K562 treated with DMSO at 1 percent for 4 hours (cell line): Measurements from ENCODE around the gene UBXN1. TPM values are rescaled to one million over a fixed set of nuclear protein-coding genes. Genes with fewer than 3 reads are reported as not detected.

Source experiments
- total RNA-seq: library from RNA; unstranded; fragments of 300-600 nt; gene quantifications from 2 replicates; pipeline ENCODE4 v1.2.3, GENCODE V29; 2022; ENCODE audit not compliant: insufficient read depth

UBXN1 gene, protein sequence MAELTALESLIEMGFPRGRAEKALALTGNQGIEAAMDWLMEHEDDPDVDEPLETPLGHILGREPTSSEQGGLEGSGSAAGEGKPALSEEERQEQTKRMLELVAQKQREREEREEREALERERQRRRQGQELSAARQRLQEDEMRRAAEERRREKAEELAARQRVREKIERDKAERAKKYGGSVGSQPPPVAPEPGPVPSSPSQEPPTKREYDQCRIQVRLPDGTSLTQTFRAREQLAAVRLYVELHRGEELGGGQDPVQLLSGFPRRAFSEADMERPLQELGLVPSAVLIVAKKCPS
- total RNA-seq = 282 and 316 TPM in 2 replicates

DNA sequence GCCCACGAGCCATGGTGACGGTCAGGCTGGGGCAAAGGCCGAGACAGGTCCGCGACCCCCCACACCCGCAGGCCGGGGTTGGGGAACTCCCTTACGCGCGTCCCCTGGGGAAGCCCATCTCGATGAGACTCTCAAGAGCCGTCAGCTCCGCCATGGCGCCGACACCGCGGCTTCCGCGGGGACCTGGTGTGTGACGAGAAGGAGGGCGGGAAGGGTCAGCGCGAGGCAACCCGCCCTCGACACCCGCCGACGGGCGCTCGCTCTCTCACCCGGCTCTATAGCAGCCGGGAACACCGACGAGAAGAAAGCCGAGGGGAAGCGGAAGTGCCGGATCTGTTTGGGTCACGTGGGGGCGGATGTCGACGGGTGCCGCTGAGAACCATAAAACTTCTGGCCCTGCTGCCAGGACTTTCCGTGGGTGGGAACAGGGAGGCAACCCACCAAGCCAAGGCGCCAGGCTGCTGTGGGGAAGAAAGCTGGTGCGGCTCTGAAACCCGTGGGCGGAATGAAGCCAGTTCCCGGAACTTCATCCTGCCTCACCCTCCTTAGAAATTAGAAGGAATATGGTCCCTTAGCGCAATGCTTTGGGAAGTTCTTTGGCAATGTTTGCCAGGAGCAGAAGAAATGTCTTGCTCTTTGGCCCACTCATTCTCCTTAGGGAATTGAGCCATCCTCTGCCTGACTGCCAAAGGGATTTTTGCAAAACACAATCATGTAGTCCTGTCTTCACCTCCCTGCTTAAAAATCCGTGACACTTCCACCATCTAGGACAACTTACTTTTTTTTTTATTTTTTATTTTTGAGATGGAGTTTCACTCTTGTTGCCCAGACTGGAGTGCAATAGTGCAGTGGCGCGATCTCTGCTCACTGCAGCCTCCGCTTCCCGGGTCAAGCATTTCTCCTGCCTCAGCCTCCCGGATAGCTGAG lies at the start of gene UBXN1:
Gene UBXN1 (minus strand): TSS at position 304 of the 927 bp plus-strand sequence. CDS start 150 bp downstream, at position 154.

DNA sequence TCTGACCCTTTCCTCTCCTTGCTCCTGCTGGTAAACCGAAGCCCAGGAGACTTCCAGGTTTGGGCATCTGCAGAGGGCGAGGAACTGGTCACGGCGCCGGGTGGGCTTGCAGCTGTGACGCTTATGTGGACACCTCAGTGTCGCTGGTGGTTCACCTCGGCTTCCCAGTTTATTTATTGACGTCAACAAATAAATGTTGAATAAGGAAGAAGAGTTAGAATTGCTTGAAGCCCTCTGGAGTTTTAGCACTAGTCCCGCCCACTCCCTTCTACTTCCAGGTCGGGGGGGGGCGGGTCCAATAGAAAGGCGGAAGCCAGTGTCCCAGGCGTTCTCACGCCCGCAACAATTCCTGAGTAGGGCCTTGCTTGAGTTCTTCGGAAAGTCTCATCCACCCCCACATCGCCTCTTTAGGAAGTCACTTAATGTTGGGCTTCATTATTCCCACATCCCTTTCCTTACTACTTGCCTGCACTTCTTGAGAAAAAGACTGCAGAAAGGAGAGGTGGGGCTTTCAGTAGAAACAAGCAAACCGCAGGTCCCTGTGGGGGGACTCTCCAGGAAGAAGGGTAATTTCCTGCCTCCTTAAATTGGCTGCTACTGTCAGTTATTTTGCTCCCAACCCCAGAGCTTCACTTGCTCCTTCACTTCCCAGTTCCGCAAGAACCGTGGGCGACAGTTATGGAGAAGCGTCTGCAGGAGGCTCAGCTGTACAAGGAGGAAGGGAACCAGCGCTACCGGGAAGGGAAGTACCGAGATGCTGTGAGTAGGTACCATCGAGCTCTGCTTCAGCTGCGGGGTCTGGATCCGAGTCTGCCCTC lies 49.5 kb upstream of the UBXN1 start, which contains the start of gene TTC9C:
Gene TTC9C (plus strand): TSS at position 316 of the 818 bp plus-strand sequence. CDS start 363 bp downstream, at position 679.

DNA sequence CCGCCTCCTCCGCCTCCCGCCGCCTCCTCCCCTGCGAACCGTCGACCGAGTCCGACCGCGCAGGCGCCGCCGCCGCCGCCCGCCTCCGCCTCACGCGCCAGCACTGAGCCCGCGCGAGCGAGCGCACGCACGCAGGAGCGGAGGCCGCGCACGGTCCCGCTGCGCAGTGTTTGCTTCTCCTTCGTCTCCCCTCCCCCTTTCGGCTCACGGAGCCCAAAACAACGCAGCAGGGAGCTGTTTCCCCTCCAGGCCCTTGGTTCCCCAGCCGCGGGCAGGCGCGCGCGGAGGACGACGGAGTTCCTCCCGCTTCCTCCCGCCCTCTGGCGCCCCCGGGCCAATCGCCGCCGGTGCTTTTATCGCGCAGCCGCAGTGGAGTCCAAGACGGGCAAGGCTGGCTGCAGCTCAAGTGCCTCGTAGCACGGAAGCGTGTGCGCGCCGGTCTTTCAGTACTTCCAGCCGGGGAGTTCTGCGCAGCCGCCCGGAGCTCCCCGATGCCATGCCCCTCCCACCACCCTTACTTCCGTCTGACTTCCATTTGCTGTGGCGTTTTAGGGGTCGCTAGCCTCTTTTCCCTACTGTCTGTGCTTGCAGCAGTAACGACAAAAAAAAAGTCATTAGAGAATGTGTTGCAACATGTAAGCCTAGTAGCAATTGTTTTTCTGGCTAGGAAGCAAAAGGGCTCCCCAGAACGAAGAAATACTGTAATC lies 48.4 kb upstream of the UBXN1 start, which contains the start of gene HNRNPUL2:
Gene HNRNPUL2 (minus strand): TSS at position 293 of the 707 bp plus-strand sequence. CDS start 301 bp downstream, outside the sequence.

DNA sequence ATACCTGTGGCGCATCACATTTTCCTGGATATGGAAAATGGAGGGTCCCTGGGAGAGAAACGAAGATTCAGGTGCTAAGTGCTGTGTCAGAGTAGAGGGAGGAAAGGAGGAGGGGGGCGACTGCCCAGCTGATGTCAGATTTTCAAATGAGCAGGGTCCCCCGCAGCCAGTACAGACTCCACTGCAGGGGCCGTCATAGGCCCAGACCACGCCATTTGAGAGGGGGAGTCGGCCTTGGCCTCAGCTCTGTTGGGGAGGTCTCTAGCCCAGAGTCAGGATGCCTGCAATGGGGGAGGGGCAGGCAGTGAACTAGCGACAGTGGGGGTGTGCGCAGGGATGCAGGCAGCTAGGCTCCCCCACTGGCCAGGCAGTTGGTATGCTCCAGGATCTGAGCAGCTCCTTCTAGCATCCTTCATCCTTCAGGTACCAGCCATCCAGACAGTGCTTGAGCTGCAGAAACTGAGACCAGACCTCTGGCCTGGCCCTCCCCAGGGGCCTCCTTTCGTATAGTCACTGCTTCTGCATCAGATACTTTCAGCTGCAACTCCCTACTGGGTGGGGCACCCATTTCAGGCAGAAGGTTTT lies 28.5 kb upstream of the UBXN1 start, which contains the start of the genes BSCL2 and GNG3:
Gene BSCL2 (minus strand): TSS at position 148 of the 585 bp plus-strand sequence. CDS start 229 bp downstream, outside the sequence.
Gene GNG3 (plus strand): TSS at position 400 of the 585 bp plus-strand sequence. CDS start 620 bp downstream, outside the sequence.

DNA sequence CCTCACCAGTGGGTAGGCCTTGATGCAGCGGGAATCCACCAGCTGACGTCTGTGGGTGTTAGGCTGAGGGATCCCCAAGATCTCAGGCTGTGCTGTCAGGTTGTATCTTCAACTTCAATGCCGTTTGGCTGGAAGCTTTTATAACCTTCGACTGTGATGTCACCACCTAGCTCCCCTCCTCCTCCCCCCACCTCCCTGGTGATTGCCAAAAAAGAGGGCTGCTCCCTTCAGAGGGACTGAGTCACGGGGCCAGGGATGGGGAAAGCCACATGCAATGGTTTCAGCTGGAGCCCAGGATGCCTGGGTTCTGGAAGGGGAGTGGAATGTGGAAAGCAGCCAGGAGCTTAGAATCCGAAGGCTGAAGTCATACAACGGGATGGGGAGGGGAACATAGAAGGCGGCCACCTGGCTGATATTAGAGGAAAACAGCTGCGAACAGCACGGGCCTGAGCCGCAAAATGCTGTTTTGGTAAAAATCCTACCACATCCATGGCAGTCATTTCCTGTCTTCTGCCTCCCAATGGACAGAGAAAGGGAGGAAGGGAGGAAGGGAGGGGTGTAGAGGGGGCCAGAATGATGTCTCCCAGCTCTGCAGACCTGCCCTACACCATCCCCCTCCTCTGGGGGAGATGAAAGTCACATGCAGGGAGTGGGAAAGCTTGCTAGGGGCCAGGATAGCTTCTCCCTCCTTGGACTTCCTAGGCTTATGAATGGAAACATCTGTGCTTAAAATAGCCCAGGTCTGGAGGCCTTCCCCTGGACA lies 10.7 kb upstream of the UBXN1 start, which contains the start of gene LRRN4CL:
Gene LRRN4CL (minus strand): TSS at position 110 of the 763 bp plus-strand sequence. CDS start 1,022 bp downstream, outside the sequence.

DNA sequence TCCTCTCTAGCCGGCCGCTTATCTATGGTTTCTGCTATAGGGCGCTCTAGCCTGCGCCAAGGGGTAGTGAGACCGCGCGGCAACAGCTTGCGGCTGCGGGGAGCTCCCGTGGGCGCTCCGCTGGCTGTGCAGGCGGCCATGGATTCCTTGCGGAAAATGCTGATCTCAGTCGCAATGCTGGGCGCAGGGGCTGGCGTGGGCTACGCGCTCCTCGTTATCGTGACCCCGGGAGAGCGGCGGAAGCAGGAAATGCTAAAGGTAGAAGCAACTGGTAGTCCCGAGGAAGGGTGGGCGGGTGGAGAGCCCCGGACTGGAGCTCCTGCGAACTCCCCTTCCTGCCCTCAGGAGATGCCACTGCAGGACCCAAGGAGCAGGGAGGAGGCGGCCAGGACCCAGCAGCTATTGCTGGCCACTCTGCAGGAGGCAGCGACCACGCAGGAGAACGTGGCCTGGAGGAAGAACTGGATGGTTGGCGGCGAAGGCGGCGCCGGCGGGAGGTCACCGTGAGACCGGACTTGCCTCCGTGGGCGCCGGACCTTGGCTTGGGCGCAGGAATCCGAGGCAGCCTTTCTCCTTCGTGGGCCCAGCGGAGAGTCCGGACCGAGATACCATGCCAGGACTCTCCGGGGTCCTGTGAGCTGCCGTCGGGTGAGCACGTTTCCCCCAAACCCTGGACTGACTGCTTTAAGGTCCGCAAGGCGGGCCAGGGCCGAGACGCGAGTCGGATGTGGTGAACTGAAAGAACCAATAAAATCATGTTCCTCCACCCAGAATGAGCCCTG lies 7.1 kb downstream of the UBXN1 start, which contains the start of the genes LBHD1 and UQCC3:
Gene LBHD1 (minus strand): TSS at position 660 of the 782 bp plus-strand sequence. CDS start 2,236 bp downstream, outside the sequence.
Gene UQCC3 (plus strand): TSS at position 66 of the 782 bp plus-strand sequence. CDS start 73 bp downstream, at position 139.

DNA sequence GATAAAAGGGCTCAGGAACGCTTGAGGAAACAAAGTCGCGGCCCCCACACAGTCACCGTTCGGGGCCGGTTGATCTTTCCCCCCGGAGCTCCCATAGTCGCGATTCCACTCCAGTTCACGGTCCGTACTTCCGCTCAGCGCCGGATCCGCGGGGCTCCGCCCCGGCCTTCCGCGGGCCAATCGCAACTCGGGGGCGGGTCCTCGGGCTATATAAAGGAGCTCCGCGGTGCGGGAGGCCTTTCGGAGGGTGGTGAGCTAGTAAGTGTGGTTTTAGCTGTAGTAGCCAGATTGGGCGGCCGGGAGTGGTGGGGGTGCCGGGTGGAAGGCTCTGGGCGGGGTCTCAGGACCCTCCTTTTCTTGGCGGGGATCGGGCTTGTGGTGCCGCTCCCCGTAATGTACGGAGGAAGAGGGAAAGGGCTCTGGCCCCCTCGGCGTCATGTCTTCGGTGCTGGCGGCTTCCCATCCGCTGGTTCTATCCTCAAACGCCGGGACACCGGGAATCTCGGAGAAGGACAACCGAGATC lies 13.7 kb downstream of the UBXN1 start, which contains the start of the genes C11orf98 and CSKMT:
Gene C11orf98 (minus strand): TSS at position 136 of the 524 bp plus-strand sequence. CDS start 41 bp downstream, at position 95.
Gene CSKMT (plus strand): TSS at position 238 of the 524 bp plus-strand sequence. CDS start 568 bp downstream, outside the sequence.

DNA sequence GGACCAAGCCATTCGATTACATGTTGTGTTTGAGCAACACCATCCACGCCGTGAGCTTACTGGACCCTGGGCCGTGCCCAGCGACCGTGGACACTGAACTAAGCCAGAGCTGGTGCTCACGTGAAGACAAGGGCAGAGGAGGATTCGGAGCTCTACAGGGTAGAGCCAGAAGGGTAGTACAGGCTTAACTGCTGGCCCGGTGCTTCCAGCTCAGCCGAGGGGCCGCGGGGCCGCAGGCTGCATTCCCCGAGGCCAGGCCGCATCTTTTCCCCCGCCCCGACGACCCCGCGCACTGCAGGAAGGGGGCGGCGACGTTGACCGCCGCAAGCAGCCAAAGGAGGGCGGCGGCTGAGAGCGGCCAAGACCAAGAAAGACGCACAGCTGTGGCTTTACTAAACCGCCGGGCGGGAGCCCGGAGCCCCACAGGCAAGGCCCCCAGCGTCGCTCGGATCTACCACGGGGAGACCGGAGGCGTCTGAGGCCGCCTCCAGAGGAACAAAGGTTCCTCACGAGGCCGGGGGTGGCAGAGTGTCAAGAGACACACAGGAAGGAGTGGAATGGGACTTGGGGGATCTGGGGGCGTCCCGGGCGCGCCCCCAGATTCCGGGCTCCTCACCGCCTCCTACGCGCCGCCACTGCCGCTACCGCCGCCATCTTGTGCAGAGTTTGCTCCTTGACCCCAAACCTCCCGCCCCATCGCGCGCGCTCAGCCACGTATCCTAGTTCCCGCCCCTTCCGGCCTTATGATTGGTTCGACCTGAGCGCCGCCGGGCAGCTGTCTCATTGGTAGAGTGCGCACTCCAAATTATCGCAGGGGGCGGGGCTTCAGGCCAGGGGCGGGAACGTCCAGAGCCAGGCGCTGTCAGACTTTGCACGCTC lies 32.7 kb downstream of the UBXN1 start, which contains the start of gene GANAB:
Gene GANAB (minus strand): TSS at position 668 of the 879 bp plus-strand sequence. CDS start 14 bp downstream, at position 654.

Other genes with a start within 250 kb of the UBXN1 start
- gene AHNAK, start 132.3 kb downstream of the UBXN1 start, total RNA-seq = 34.9 and 54.7 TPM in 2 replicates
- 4,119 and 4,134 TPM in 2 replicates for gene EEF1G, start 105.2 kb downstream of the UBXN1 start, total RNA-seq
- gene TUT1, start 87.5 kb downstream of the UBXN1 start, total RNA-seq = 15.8 and 16.5 TPM in 2 replicates
- 79.1 and 104 TPM in 2 replicates for gene MTA2, start 77.2 kb downstream of the UBXN1 start, total RNA-seq
- gene EML3, start 66.3 kb downstream of the UBXN1 start, total RNA-seq = 39.0 and 40.6 TPM in 2 replicates
- gene ROM1, start 65.8 kb downstream of the UBXN1 start, total RNA-seq = 0.71 and 2.2 TPM in 2 replicates
- 80.5 and 90.3 TPM in 2 replicates for gene B3GAT3, start 57.1 kb downstream of the UBXN1 start, total RNA-seq
- 276 and 311 TPM in 2 replicates for gene GANAB, start 32.5 kb downstream of the UBXN1 start, total RNA-seq
- gene INTS5, start 25.8 kb downstream of the UBXN1 start, total RNA-seq = 20.2 and 24.0 TPM in 2 replicates
- 105 and 114 TPM in 2 replicates for gene C11orf98, start 13.9 kb downstream of the UBXN1 start, total RNA-seq
- 12.7 and 27.2 TPM in 2 replicates for gene CSKMT, start 13.8 kb downstream of the UBXN1 start, total RNA-seq
- gene UQCC3, start 7.4 kb downstream of the UBXN1 start, total RNA-seq = 12.2 and 17.2 TPM in 2 replicates
- 4.8 and 5.5 TPM in 2 replicates for gene LBHD1, start 6.8 kb downstream of the UBXN1 start, total RNA-seq
- gene LRRN4CL, start 10.5 kb upstream of the UBXN1 start, total RNA-seq = 0.48 and 1.6 TPM in 2 replicates
- gene BSCL2, start 28.4 kb upstream of the UBXN1 start, total RNA-seq = 43.9 and 45.1 TPM in 2 replicates
- gene GNG3, start 28.6 kb upstream of the UBXN1 start, total RNA-seq = 2.4 TPM in 1 of 2 replicates, not detected in the other
- gene HNRNPUL2, start 48.4 kb upstream of the UBXN1 start, total RNA-seq = 26.6 and 32.3 TPM in 2 replicates
- 35.6 and 36.5 TPM in 2 replicates for gene TTC9C, start 49.4 kb upstream of the UBXN1 start, total RNA-seq
- gene ZBTB3, start 75.1 kb upstream of the UBXN1 start, total RNA-seq = 1.4 and 6.0 TPM in 2 replicates
- 138 and 166 TPM in 2 replicates for gene POLR2G, start 82.5 kb upstream of the UBXN1 start, total RNA-seq
- gene TAF6L, start 92.3 kb upstream of the UBXN1 start, total RNA-seq = 23.2 and 49.9 TPM in 2 replicates
- gene TMEM179B, start 108.3 kb upstream of the UBXN1 start, total RNA-seq = 36.4 and 44.9 TPM in 2 replicates
- 15.3 and 18.4 TPM in 2 replicates for gene TMEM223, start 112.9 kb upstream of the UBXN1 start, total RNA-seq
- 76.4 and 111 TPM in 2 replicates for gene NXF1, start 126.4 kb upstream of the UBXN1 start, total RNA-seq
- 63.1 and 77.8 TPM in 2 replicates for gene STX5, start 153.0 kb upstream of the UBXN1 start, total RNA-seq
- gene TEX54, start 153.8 kb upstream of the UBXN1 start, total RNA-seq = not detected in 2 replicates
- 48.1 and 51.9 TPM in 2 replicates for gene WDR74, start 160.5 kb upstream of the UBXN1 start, total RNA-seq
- 397 and 441 TPM in 2 replicates for gene SLC3A2, start 201.8 kb upstream of the UBXN1 start, total RNA-seq
- not detected in 2 replicates for gene CHRM1, start 242.3 kb upstream of the UBXN1 start, total RNA-seq